ENCODE data around the gene FAM89A. TPM values are rescaled to one million over a fixed set of nuclear protein-coding genes. Genes with fewer than 3 reads are reported as not detected.
A peak's percentile ranks its signal among the peaks of the same experiment; 100 is the strongest.

FAM89A gene
- total and polyA plus RNA-seq, 9 of the 15 experiments (the other 6 are each of a cell fraction or from before 2014, with no cell fraction given), result 8.7 to 66.2 (median 43.3) TPM

GRCh38 chr1:231040019-231040799 lies at the start of gene FAM89A (continued):
- no peak; the same call in 1 of the 2 replicates for TF ChIP-seq EGR1 (conservative IDR thresholded peaks at IDR 0.05)
- no peak for TF ChIP-seq FOXP4 (CRISPR knock-in tag; IDR thresholded peaks at IDR 0.05; ENCODE audit: borderline replicate concordance)
- TF ChIP-seq KLF1 (tag; IDR thresholded peaks at IDR 0.05), result no peak
- no peak for TF ChIP-seq NCOR1 (IDR thresholded peaks at IDR 0.05)
- TF ChIP-seq ZNF253 (CRISPR knock-in tag; conservative IDR thresholded peaks at IDR 0.05), result no peak
- TF ChIP-seq FOXO4 (CRISPR knock-in tag; IDR thresholded peaks at IDR 0.05), result 0 out of 2 replicates have a peak, but pooled peaks have one; percentile 29
- no peak for TF ChIP-seq SREBF1 (IDR thresholded peaks at IDR 0.05; ENCODE audit: borderline replicate concordance, low read depth, low read length)
- TF ChIP-seq POU5F1 (IDR thresholded peaks at IDR 0.05; ENCODE audit: borderline replicate concordance, low read depth, low read length, partially characterized antibody), result no peak
- TF ChIP-seq WHSC1 (IDR thresholded peaks at IDR 0.05; ENCODE audit: low read length), result no peak
- no peak for TF ChIP-seq PURB (CRISPR knock-in tag; IDR thresholded peaks at IDR 0.05; ENCODE audit: low read depth)
- TF ChIP-seq CC2D1A (IDR thresholded peaks at IDR 0.05), result peak; percentile 54; the same call in 1 of the 2 replicates
- TF ChIP-seq ZBTB8A (IDR thresholded peaks at IDR 0.05; ENCODE audit: partially characterized antibody), result no peak
- 0 out of 2 replicates have a peak, but pooled peaks have one; percentile 70 for TF ChIP-seq HLTF (IDR thresholded peaks at IDR 0.05)
- no peak for TF ChIP-seq MTA2 (IDR thresholded peaks at IDR 0.05; ENCODE audit: low read depth)
- TF ChIP-seq KDM5B (IDR thresholded peaks at IDR 0.05; ENCODE audit: insufficient replicate concordance, low read depth, low read length), result no peak
- no peak for TF ChIP-seq L3MBTL2 (IDR thresholded peaks at IDR 0.05)
- no peak for TF ChIP-seq PRDM10 (IDR thresholded peaks at IDR 0.05; ENCODE audit: partially characterized antibody)
- TF ChIP-seq ZNF695 (CRISPR knock-in tag; IDR thresholded peaks at IDR 0.05), result no peak

All from K562 (cell line).